Stimulated activated CD8-positive, alpha-beta memory T cell treated with anti-CD3 and anti-CD28 coated beads, Interleukin-4, amount 100 ng/mL, for 4 hours (primary cell): ENCODE data around the gene ARHGEF16.
A peak's percentile ranks its signal among the peaks of the same experiment; 100 is the strongest.

Source experiments
- DNase-seq, 2 donors: peaks; one replicate each; pipeline ENCODE4 v3.0.0-alpha.2; 2020; ENCODE audit warnings: low read depth in 2 of 2, low spot score in 1 of 2

The ARHGEF16 gene

DNA sequence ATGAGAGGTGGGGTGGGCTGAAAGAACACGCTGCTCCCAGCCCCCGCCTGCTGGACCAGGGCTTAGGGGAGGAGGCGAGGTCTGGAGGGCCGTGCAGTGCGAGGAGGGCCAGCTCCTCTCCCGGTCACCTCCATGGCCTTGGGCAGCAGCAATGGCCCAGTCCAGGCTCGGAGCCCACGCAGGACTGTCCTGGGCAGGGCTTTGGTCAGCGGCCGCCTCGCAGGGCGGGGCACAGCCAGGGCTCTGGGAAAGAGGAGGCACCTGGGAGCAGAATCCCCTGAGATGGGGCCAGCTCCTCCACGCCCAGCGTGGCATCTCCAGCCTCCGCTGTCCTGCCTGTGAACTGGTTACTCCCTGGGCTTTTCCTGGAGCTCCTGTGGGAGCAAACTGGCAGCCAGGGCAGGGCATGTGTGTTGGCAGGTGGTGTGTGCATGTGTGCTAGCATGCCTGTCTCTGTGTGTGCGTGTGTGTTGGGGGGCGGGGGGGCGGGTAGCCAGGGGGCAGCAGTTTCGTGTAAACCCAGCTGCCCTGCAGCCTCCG, 27.4 kb downstream of the ARHGEF16 start:
- no peak for DNase-seq

DNA sequence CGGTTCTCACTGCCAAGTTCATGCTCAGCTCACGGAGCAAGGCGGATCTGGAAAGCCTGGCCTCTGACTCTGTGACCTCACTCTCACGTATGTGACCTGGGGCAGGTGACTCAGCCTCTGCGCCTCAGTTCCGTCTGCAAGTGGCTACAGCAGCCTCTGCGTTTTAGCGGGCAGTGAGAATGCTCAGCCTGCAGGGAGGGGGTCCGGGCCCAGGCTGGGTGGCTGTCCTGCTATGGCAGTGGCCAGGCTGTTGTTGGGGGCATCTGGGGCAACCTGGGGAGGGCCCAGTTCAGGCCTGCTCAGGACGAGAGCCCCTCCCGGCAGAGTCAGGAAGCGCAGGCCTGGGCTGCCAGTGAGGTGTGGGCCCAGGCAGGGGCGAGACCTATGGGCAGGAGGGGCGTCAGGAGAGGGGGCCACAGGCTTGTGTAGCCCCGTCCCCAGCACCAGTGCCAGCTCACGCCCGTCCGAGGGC, 27.9 kb downstream of the ARHGEF16 start:
- DNase-seq: no peak

DNA sequence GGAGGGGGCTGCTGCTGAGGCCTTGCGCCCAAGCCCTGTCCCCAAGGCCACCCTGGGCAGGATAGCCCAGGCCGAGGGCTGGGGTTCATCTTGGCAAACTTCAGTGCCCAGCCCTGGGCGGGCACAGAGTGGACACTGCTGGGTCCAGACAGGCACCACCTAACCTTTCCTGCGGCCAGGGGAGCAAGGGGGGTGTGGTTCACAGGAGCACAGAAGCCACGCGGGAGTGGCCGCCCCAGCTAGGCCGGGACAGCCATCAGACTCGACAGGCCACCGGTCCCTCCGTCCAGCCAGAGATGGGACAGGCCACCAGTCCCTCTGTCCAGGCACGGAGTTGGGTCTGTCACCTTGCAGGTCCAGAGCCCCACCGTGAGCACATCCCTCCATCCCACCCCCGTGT, 28.9 kb downstream of the ARHGEF16 start:
- DNase-seq: no peak

DNA sequence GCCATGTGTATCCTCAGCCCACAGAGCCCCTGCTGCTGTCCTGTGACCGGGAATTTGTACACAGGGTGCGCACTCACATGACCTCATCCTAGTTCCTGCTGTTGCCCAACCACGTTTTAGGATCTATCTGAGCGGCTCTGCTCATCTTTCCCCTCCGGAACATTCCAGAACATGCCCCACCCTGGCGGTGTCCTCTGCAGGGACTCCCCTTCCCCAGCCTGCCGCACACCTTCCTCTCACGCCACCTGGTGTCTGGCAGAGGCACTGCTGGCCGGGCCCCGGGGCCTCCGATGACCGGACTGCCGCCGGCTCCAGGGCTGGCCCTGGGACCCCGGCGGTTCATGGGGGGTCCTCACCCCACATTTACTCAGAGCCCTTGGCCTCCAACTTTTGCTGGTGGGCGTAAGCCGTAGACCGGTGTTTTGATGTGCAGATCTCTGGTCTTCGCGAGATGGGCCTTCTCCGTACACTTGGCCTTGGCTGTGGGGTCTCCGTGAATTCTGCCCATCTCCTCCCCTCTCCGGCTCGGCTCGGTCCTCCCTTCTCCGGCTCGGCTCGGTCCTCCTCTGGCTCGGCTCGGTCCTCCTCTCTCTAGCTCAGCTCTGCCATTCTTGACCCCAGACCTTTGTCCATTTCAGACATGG, 29.5 kb downstream of the ARHGEF16 start:
- DNase-seq: no peak

DNA sequence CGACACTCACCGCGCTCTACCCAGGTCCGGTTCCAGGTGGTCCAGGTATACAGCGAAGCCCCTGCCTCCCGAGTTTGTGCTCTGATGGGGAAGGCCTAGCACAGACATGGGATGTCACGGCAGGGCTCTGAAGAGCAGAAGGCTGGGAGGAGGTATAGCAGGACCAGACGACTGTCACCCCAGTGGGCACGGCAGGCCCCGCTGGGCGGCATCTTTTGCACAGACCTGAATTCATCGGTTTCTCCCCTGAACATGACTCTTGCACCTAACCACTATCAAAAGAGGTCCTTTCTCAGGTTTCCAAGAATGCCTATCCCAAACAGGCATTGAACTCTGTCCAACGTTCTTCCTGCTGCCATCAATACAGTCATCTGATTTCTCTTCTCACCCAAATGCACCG, 30.6 kb downstream of the ARHGEF16 start:
- DNase-seq: no peak

DNA sequence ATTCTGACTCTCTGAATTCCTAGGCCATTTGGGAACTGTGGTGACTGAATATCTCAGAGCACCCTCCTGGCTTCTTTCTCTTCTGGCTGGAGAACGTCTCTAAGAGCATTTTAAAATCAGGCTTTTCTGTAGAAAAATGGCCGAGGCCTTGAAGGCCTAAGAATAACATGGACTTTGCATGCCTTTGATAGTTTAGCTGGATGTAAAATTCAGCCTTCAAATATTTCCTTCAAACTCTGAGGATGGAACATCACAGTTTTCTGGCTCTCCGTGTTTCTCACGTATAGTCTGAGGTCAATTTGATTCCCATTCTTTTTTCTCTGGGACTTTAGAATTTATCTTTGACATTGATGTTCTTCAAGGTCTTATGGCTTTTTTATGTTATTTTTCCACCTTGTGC, 34.0 kb downstream of the ARHGEF16 start:
- DNase-seq: no peak

DNA sequence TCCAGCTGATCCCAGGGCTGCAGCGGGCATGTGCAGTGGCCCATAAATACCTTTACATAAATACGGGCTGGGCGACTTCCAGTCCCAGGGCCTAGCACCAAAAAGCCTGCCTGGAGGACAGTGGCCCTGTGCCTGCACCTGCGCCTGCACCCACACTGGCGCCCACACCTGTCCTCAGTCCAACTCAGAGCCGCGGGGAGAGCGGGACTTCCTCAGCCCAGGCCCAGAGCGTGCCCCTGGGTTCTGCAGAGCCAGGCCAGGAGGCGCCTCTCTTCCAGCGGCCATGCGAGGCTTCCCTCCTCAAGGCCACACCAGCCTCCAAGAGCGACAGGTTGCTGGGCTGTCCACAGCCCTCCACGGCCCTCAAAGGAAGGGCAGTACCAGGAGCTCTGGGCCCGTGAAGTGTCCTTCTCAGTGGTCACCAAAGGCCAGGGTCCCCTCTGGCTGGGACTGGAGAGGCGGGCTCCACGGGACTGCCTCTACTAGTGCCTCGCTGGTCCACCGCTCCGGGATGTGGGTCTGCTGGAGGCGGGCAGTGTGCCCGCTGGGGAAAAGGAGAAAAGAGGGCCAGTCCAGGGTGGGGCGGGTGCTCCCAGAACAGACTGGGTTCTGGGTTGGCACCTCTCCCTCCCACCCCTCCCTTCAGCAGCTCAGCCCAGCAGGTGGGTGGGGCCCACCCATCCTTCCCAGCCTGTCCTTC, 35.7 kb downstream of the ARHGEF16 start:
- DNase-seq: no peak

DNA sequence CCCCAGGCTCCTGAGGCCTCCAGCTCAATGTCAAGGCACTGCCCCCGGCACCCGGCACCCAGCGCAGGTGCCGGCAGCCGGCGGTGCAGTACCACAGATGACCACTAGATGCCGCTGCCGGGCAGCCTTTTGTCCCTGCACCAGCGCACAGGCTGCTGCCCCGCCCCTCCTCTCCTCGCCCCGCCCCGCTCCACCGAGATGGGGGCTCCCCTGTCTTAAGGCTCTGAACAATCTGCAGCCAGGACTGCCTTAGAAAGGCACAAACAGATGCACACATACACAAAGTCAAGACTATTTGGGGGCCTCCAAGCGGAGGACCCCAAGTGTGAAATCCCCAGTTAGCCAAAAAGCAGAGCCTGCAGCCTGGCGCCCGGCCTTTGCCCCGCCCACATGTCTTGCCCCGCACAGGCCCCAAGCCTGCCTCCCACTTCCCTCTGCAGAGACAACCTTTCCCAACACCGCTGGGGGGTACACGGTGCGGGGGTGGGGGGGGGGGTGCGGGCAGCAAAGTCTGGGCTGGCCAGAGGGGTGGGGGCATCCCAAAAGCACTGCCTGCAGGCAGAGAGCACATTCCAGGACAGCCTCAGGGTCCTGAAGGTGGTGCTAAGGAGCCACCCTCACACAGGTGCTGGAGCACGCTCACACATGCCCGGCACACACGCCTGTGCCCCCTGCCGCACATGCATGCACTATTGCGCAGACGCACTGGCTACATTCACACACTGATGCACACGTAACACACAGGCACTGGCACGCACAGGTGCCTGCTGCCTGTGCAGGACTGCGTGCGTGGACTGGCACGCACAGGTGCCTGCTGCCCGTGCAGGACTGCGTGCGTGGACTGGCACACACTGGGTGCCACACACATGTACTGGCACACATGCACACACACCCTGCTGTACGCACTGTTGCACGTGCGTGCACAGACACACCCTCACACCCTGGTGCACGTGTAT, 37.1 kb downstream of the ARHGEF16 start:
- DNase-seq: peak; percentile 62 to 67

DNA sequence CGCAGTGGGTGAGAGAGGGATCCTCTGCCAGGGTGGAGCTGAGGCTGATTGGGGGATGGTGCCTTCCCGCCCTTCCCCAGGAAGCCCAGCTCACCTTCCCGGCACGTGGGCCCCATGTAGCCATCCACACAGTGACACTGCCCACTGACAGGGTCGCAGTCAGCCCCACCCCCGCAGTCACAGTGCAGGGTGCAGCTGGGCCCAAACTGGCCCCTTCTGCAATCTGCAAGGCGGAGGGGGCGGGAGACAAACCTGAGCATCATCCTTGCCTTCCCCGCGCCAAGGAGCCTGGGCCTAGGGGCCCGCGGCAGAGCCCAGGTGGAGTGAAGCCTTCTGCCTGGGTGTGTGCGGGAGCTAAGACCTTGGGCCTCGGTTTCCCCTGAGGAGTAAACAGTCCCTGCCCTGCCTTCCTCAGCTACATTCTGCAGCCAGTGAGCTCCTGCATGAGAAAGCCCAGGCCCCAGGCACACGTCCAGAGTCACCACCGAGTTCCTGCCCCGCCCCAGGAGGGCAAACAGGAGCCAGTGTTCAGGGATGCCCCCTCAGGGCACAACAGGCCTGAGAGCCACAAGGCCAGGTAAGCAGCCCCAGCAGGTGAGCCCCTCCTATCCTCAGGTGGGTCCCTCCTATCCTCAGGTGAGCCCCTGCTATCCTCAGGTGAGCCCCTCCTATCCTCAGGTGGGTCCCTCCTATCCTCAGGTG, 38.2 kb downstream of the ARHGEF16 start:
- DNase-seq: no peak

DNA sequence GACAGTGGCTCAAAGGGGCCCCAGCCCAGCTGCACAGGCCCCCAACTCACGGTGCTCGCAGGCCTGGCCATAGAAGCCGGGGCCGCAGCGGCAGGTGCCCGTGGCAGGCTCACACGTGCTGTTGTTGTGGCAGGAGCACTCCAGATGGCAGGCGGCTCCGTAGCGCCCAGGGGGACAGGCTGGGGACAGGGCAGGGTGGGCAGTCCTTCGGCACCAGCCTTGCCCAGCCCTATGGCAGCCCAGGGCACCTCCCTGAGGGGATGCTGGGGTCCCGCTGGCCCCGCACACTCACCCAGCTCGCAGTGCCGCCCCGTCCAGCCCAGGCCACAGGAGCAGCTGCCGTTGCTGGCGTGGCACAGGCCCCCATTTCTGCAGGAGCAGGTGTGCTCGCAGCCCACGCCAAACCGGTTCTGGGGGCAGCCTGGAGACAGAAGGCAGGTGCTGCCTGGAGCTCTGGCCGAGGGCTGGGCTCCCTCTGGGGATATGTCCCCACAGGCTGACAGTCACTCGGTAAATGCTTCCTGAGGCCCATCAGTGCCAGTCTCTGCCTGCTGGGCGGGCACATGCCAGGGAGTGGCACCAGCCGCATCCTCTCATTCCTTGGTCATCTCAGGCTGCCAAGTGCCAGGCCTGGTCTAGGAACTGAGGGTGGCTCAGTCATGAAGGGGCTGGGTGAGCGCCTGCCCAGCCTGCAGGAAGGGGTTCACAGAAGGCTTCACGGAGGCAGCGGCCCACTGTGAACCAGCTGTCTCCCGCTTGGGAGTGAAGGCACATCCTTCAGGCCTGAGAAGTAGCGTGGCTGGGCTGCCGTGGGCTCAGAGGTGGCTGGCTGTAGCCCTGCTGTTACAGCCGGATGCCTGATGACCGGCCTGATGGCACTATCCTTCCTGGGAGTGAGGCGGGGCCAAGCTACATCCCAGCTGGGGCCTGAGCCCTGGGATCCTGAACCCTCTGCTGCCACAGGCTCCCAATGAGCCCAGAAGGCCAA, 40.1 kb downstream of the ARHGEF16 start:
- DNase-seq: no peak

DNA sequence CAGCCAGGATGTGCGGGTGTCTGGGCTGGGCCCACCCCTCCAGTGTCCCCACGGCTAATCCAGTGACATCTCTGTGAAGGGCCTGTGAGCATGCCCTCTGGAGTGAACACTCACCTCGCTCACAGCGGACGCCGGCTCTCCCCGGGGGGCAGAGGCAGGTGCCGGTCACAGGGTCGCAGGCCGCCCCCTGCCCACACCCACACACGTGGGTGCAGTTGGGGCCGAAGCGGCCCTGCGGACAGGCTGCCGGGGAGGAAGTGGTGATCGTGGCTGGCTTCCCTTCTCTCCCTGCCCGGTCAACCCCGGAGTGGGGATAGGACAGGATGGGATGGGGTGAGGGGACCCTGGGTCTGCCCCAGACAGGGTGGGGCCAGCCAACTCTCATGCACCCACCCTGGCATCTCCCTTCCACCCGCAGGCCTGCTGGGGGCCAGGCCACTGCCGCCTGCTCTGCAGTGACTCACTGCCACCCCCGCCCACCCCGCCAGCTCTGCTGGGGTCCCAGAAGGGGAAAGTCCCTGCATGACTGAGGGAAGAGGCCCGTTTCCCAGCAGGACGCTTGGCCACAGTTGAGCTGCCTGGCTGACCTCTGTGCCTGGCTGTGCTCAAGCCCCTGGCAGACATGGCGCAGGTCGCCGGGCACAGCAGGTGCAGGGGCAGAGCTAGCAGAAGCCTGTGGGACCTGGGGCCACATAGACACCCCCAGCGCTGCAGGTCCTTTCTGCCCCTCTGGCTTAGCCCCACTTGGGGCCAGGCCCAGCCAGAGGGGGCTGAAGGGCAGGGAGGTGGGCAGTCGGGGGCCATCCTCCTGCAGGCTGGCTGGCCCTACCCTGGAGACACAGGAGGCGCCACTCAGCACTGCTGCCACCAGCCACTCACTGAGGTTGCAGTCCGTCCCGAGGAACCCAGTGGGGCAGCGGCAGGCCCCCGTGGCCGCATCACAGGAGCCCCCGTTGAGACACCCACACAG, 41.6 kb downstream of the ARHGEF16 start:
- DNase-seq: no peak

DNA sequence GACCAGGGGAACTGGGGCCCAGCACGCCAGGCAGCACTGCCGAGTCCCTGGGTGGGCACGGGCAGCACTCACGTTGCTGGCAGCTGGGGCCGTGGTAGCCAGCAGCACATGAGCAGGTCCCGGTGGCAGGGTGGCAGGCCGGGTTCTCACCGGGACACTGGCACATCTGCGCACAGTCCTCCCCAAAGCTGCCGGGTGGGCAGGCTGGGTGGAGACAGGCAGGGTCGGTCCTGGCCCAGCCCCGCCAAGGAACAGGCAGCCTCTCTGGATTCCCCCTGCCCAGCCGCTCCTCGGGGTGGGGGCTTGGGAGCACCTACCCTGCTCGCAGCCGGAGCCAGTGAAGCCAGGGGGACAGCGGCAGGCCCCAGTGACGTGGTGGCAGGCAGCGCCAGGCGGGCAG, 42.5 kb downstream of the ARHGEF16 start:
- DNase-seq: no peak

DNA sequence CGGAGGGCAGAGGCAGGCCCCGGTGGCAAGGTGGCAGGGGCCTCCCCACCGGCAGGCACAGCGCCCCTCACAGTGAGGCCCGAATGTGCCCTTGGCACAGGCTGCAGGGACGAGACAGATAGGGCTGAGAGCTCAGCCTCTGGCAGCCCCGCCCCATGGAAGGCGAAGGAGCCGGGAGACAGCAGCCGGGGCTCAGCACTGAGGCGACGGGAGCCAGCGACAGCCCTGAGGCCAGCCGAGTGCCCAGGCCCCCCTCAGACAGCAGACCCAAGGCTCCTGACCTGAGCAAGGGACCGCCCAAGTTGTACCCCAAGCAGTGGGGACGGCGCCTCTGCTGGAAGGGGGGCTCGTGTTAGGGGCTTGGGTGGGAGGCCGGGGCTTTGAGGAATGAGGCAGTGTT, 43.1 kb downstream of the ARHGEF16 start:
- no peak for DNase-seq

DNA sequence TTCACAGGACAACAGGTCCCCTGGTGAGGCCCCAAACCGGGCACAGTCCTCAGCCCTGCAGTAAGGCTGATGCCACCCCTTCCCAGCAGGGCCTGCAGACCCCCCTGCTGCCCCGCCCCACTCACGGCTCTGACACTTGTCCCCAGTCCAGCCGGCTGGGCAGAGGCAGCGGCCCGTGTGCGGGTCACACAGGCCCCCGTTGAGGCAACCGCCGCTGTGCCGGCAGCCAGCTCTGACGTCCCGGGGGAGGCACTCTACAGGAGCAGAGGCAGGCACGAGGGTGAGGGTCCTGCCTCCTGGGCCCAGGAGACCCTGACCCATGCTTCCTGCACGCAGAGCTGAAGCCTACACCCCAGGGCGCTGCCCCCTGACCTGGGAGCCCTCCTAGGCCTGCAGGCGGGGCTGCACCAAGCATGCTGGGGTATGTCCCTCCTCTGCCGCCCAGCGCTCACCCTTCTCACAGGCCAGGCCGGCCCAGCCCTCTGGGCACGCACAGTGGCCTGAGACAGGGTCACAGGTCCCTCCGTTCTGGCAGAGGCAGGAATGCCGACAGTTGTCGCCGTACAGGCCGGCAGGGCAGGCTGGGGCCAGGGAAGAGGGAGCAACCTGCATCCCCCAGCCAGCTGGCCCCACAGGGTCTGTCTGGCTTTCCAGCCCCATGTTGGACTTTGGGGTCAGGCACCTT, 43.9 kb downstream of the ARHGEF16 start:
- DNase-seq: no peak

DNA sequence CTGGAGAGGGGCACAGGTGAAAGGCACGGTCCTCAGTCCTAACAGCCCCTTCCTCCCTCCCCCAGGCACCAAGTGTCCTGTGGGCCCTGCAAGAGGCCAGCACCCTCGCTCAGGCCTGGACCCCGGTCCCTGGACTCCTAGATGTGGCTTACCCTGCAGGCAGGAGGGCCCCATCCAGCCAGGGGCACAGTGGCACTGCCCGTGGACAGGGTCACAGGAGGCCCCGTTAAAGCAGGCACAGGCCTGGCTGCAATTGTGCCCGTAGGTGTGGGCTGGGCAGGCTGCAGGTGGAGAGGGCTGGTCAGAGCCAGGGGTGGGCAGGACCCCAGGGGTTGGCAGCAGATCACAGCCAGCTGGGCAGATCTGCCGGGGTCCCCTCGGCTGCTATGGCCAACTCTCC, 44.5 kb downstream of the ARHGEF16 start:
- no peak for DNase-seq

DNA sequence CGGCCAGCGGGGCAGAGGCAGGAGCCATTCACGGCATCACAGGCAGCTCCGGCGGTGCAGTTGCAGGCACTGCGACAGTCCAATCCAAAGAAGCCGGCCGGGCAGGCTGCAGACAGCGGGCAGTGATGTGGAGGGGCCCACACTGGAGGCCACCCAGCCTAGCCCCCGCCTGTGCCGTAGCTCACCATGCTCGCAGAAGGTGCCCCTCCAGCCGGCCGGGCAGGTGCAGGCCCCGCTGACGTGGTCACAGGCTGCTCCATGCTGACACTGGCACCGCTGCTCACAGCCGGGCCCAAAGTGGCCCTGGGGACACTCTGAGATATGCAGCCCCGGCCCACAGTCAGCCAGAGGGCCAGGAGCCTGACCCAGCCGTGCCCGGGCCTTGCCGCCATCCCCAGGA, 45.1 kb downstream of the ARHGEF16 start:
- no peak for DNase-seq

DNA sequence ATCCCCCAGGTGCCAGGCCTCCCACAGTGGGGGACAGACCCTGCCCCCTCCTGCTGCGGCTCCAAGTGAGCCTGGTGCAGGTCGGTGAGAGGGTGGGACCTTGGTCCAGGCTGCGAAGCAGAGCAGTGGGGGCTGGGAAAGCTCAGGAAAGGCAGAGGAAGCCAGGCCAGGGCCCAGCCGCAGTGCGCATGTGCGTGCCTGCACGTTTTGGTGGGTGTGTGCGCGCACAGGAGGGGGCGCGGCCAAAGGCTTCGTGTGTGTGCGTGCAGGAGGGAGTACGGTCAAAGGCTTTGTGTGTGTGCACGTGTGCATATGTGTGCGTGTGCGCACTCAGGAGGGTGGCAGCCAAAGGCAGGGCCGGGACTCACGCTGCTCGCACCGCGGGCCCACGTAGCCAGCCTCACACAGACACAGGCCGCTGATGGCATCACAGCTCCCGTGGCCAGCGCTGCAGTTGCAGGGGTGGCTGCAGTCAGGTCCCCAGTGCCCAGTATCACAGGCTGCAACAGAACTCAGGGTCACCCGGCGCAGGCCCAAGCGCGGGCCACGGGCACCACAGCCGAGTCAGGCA, 45.9 kb downstream of the ARHGEF16 start:
- no peak for DNase-seq

DNA sequence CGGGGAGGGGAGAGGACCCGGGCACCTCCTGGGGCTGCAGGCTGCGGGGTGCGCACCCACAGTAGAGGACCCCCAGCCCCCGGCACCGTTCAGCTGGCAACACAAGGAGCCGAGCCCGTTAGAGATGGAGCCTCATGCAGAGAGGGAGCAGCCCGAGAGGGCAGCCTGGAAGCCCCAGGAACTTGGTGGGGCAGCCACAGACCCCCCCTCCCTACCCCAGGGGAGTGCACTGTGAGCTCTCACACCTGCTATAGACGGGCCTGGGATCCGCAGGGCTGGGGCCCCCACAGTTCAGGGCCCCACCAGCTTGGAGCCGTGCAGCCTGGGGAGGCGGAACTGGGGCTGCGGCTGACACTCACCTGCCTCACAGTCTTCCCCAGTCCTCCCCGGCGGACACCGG, 47.0 kb downstream of the ARHGEF16 start:
- DNase-seq: no peak
